Endothelial cell of umbilical vein (primary cell): ENCODE measurements around the gene CAT. TPM values are rescaled to one million over a fixed set of nuclear protein-coding genes. Genes with fewer than 3 reads are reported as not detected.

Experiments used
- BruUV-seq: library from RNA; stranded (reverse); fragments of 400-500 nt; replicated peaks from 2 replicates; lab custom pipeline; 2021; lab: Mats Ljungman, UMichigan
- CTCF ChIA-PET: fragments of 300-600, 350-600 bp; sonication (Branson Sonifier 250); formaldehyde crosslinking; loops from one replicate; lab custom pipeline; 2021; ENCODE audit warnings: antibody characterized with exemption, inconsistent platforms; lab: Charles Lee
- POLR2A ChIA-PET: fragments of 300-600, 350-600 bp; sonication (Branson Sonifier 250); formaldehyde crosslinking; loops from one replicate; lab custom pipeline; 2021; ENCODE audit warnings: antibody characterized with exemption, inconsistent platforms; lab: Charles Lee
- DNase-seq: peaks from one replicate; pipeline ENCODE4 v3.0.0-alpha.2; 2011; ENCODE audit warnings: low read depth, low spot score
- FAIRE-seq: peaks from 2 replicates; lab custom pipeline; 2011; peaks lifted over from hg19 to GRCh38; lab: Jason Lieb, UNC
- H2AFZ ChIP-seq: 2 replicates; pipeline ENCODE4 v1.6.0; 2012; ENCODE audit warnings: low read depth, low read length, control low read depth, inconsistent platforms
- H3K27ac ChIP-seq: 2 replicates; pipeline ENCODE4 v1.5.1; 2011; ENCODE audit warnings: low read depth, mild to moderate bottlenecking, control low read depth, low read length, moderate library complexity; ENCODE audit not compliant: insufficient read depth
- H3K27me3 ChIP-seq, 2 experiments: 2 replicates each; pipeline versions ENCODE4 v1.6.0 to v1.6.1; 2011; ENCODE audit warnings: low read length in 2 of 2, mixed read lengths in 1 of 2; ENCODE audit not compliant: control insufficient read depth in 2 of 2, insufficient read depth in 2 of 2
- H3K36me3 ChIP-seq, 2 experiments: 2 replicates in 1 of 2; 3 replicates in 1 of 2; pipeline ENCODE4 v1.5.1; 2011; ENCODE audit warnings: low read length in 2 of 2, mild to moderate bottlenecking in 1 of 2, moderate library complexity in 1 of 2; ENCODE audit not compliant: control insufficient read depth in 2 of 2, insufficient read depth in 2 of 2; ENCODE audit errors: extremely low read depth in 1 of 2
- H3K4me1 ChIP-seq: 3 replicates; pipeline ENCODE4 v1.5.1; 2011; ENCODE audit warnings: mild to moderate bottlenecking, low read length; ENCODE audit not compliant: control insufficient read depth, insufficient read depth; ENCODE audit errors: extremely low read depth
- H3K4me2 ChIP-seq: 2 replicates; pipeline ENCODE4 v1.6.1; 2011; ENCODE audit warnings: low read length, control low read depth, mixed read lengths; ENCODE audit not compliant: insufficient read depth
- H3K4me3 ChIP-seq, 3 experiments: fragments of 200-600 bp in 1 of 3; sonication (generic), shearing (Covaris generic) in 1 of 3; replicated peaks in 1 of 3; 2 replicates each; pipeline ENCODE4 v1.5.1; 2011 to 2016; ENCODE audit warnings: control low read depth in 3 of 3, low read length in 3 of 3, mild to moderate bottlenecking in 2 of 3, inconsistent platforms in 1 of 3, low read depth in 1 of 3, moderate library complexity in 1 of 3; ENCODE audit not compliant: insufficient read depth in 1 of 3
- H3K79me2 ChIP-seq: 2 replicates; pipeline ENCODE4 v1.6.0; 2012; ENCODE audit warnings: low read length, inconsistent platforms; ENCODE audit not compliant: control insufficient read depth, insufficient read depth
- H3K9ac ChIP-seq: replicated peaks from 2 replicates; pipeline ENCODE3; 2011; ENCODE audit warnings: low read length, control low read depth; ENCODE audit not compliant: insufficient read depth; ENCODE audit errors: extremely low read depth
- H3K9me1 ChIP-seq: replicated peaks from 3 replicates; pipeline ENCODE4 v1.6.0; 2011; ENCODE audit warnings: mild to moderate bottlenecking, low read length; ENCODE audit not compliant: control insufficient read depth, insufficient read depth; ENCODE audit errors: extremely low read depth
- H3K9me3 ChIP-seq: replicated peaks from 2 replicates; pipeline ENCODE4 v1.5.1; 2012; ENCODE audit warnings: low read length, inconsistent platforms; ENCODE audit not compliant: control insufficient read depth, insufficient read depth
- H4K20me1 ChIP-seq: replicated peaks from 2 replicates; pipeline ENCODE3; 2011; ENCODE audit warnings: mild to moderate bottlenecking, low read length; ENCODE audit not compliant: control insufficient read depth, insufficient read depth; ENCODE audit errors: extremely low read depth
- EZH2 ChIP-seq: IDR thresholded peaks from 2 replicates; pipeline ENCODE4 v1.6.1; 2012; ENCODE audit warnings: borderline replicate concordance, low read depth, mild to moderate bottlenecking, moderate library complexity, low read length, inconsistent platforms; ENCODE audit not compliant: severe bottlenecking
- FOS ChIP-seq: IDR thresholded peaks from 2 replicates; pipeline ENCODE4 v1.6.1; 2011; ENCODE audit warnings: mild to moderate bottlenecking, low read length, moderate library complexity, borderline replicate concordance; ENCODE audit not compliant: insufficient read depth
- GATA2 ChIP-seq: IDR thresholded peaks from 2 replicates; pipeline ENCODE4 v1.7.0; 2011; ENCODE audit warnings: low read depth, mild to moderate bottlenecking, moderate library complexity, mixed read lengths, low read length; ENCODE audit not compliant: insufficient read length, insufficient read depth
- JUN ChIP-seq: IDR thresholded peaks from 2 replicates; pipeline ENCODE4 v1.6.1; 2011; ENCODE audit warnings: borderline replicate concordance, low read depth; ENCODE audit not compliant: insufficient read length, insufficient read depth
- MYC ChIP-seq: IDR thresholded peaks from one replicate; pipeline ENCODE4 v1.6.1; 2011; ENCODE audit warnings: mild to moderate bottlenecking, low read depth, low read length
- POLR2A ChIP-seq: IDR thresholded peaks from 2 replicates; pipeline ENCODE4 v1.6.1; 2012; ENCODE audit warnings: low read depth, mild to moderate bottlenecking, control low read depth, low read length
- POLR2AphosphoS5 ChIP-seq: IDR thresholded peaks from 2 replicates; pipeline ENCODE4 v1.6.1; 2012; ENCODE audit warnings: low read depth, mild to moderate bottlenecking, control low read depth, low read length, moderate library complexity; ENCODE audit not compliant: insufficient read depth
- dilution Hi-C: fragments of 300-500 bp; cut with MboI; formaldehyde crosslinking; loops from one replicate; pipeline ENCODE4 v1.15.0; 2019; ENCODE audit warnings: low sequenced_read_pairs; ENCODE audit not compliant: extremely low pct_ligation_motif_present
- intact Hi-C: fragments of 100-400 bp; cut with micrococcal nuclease; formaldehyde crosslinking; loops from one replicate; pipeline ENCODE4 v1.10.0; 2022
- polyA plus RNA-seq, 4 experiments: library from polyadenylated mRNA; depleted of rRNA in 3 of 4; stranded (reverse) in 3 of 4; unstranded in 1 of 4; fragments of >200 nt; gene quantifications; 2 replicates each; pipeline versions ENCODE4 v1.2.1 to v1.2.3, GENCODE V29; 2011 to 2012; ENCODE audit warnings: missing spikeins in 1 of 4
- total RNA-seq: library from RNA; stranded (reverse); gene quantifications from 2 replicates; pipeline ENCODE4 v1.2.3, GENCODE V29; 2021
- TF ChIP-seq, protein P1 (sequence below): IDR thresholded peaks from 2 replicates; pipeline ENCODE4 v1.6.1; 2011; ENCODE audit not compliant: insufficient read depth, insufficient read length
- TF ChIP-seq, protein P2 (sequence below), 2 donors: IDR thresholded peaks; 1 replicate in 1 of 2; 2 replicates in 1 of 2; pipeline ENCODE4 v1.5.1; 2011; ENCODE audit warnings: low read length in 2 of 2, mild to moderate bottlenecking in 2 of 2, moderate library complexity in 2 of 2, control low read depth in 1 of 2, inconsistent platforms in 1 of 2, low read depth in 1 of 2; ENCODE audit not compliant: insufficient read depth in 1 of 2; ENCODE audit errors: extremely low read depth in 1 of 2

Gene CAT
- total and polyA plus RNA-seq, 2 donors (not counting 3 experiments of a cell fraction or from before 2014, with no cell fraction given) = 32.7 to 50.5 TPM

DNA sequence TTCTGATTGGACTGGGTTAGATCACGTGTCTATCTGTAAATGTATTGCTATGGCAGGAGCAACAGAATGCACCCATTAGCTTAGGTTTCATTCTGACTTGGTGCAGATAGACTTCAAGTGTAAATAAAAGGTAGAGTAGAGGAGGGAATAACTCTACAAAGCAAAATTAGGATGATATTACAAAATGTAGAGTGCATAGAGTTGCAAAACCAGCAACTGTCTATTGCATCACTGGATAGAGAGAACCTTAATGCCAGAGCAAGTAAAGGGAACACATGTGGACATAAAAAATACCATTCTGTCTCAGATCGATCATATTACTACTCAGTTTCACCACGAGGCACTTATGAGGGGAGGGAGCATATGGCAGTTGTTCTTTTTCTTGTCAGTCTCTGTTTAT is 22.0 kb upstream of the CAT start:
- no peaks in the 10 kb centered on the region for H4K20me1 ChIP-seq
- H2AFZ ChIP-seq = no peak overlapping the region
- TF ChIP-seq EZH2 (no peak), MYC (no peak), GATA2 (no peak), JUN (no peak), POLR2A (no peak), FOS (no peak), POLR2AphosphoS5 (no peak)
- TF ChIP-seq, protein P1, sequence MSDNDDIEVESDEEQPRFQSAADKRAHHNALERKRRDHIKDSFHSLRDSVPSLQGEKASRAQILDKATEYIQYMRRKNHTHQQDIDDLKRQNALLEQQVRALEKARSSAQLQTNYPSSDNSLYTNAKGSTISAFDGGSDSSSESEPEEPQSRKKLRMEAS = no peak
- TF ChIP-seq, protein P2, sequence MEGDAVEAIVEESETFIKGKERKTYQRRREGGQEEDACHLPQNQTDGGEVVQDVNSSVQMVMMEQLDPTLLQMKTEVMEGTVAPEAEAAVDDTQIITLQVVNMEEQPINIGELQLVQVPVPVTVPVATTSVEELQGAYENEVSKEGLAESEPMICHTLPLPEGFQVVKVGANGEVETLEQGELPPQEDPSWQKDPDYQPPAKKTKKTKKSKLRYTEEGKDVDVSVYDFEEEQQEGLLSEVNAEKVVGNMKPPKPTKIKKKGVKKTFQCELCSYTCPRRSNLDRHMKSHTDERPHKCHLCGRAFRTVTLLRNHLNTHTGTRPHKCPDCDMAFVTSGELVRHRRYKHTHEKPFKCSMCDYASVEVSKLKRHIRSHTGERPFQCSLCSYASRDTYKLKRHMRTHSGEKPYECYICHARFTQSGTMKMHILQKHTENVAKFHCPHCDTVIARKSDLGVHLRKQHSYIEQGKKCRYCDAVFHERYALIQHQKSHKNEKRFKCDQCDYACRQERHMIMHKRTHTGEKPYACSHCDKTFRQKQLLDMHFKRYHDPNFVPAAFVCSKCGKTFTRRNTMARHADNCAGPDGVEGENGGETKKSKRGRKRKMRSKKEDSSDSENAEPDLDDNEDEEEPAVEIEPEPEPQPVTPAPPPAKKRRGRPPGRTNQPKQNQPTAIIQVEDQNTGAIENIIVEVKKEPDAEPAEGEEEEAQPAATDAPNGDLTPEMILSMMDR (IDR thresholded peaks at IDR 0.05; ENCODE audit: extremely low read depth in 1 of 2, insufficient read depth in 1 of 2, low read depth in 1 of 2, low read length in 2 of 2) = no peak
- ChIA-PET POLR2A (no interaction called here), CTCF (interaction anchor here (1.4 to 1.7 kb wide), 3 partner anchors 16 to 63 kb away, joined by 3 to 4 read pairs (median 3); partner anchors contain the start of gene CAT)
- H3K9me1 ChIP-seq = no peaks in the 10 kb centered on the region
- dilution Hi-C loops = no loop called here
- H3K36me3 ChIP-seq = no peaks in the 10 kb centered on the region
- H3K27ac ChIP-seq = no peak overlapping the region
- H3K4me2 ChIP-seq = no peak overlapping the region
- peaks cover 5 to 12% of the 10 kb centered on the region in 2 experiments for H3K27me3 ChIP-seq
- DNase-seq (no peak), FAIRE-seq (no peak)
- no peaks in the 10 kb centered on the region for H3K79me2 ChIP-seq
- H3K4me1 ChIP-seq = no peaks in the 10 kb centered on the region
- H3K4me3 ChIP-seq = no peak overlapping the region
- H3K9ac ChIP-seq = no peak overlapping the region
- intact Hi-C loops = no loop called here
- H3K9me3 ChIP-seq = peaks cover 2% of the 10 kb centered on the region
- no TSS peak for BruUV-seq
